Measurements from ENCODE around the gene SMC6. TPM values are rescaled to one million over a fixed set of nuclear protein-coding genes. Genes with fewer than 3 reads are reported as not detected.

The SMC6 gene
- total RNA-seq, 1 experiment from 2014 or later, result 46.7 TPM

GRCh38 chr2:17710547-17711248, 42.9 kb downstream of the SMC6 start:
- no peak for TF ChIP-seq ZBTB21 (CRISPR knock-in tag; IDR thresholded peaks at IDR 0.05; ENCODE audit: borderline replicate concordance)
- ChIA-PET POLR2A (no interaction called here), CTCF (no interaction called here)
- DNase-seq (ENCODE audit: low spot score) (no peak), ATAC-seq (no peak)
- Mint-ChIP-seq H3K27ac (no peak overlapping the region), H3K4me1 (no peaks in the 10 kb centered on the region), H3K36me3 (peaks cover 48% of the 10 kb centered on the region), H3K9me3 (no peaks in the 10 kb centered on the region), H3K4me3 (no peak overlapping the region), H3K27me3 (ENCODE audit: low read depth) (no peaks in the 10 kb centered on the region)

GRCh38 chr2:17709897-17710296, 43.7 kb downstream of the SMC6 start:
- Mint-ChIP-seq H3K4me1 (no peaks in the 10 kb centered on the region), H3K4me3 (no peak overlapping the region), H3K9me3 (no peaks in the 10 kb centered on the region), H3K27ac (no peak overlapping the region), H3K27me3 (ENCODE audit: low read depth) (no peaks in the 10 kb centered on the region), H3K36me3 (peaks cover 46% of the 10 kb centered on the region)
- ChIA-PET POLR2A (no interaction called here), CTCF (interaction anchor here (1.2 kb wide), 1 partner anchor 10 kb away, joined by 3 read pairs; no protein-coding TSS in a partner anchor)
- DNase-seq (ENCODE audit: low spot score), result no peak
- ATAC-seq, result no peak
- TF ChIP-seq ZNF423 (CRISPR knock-in tag; IDR thresholded peaks at IDR 0.05), result no peak
- no peak for TF ChIP-seq NFYB (CRISPR knock-in tag; conservative IDR thresholded peaks at IDR 0.05; ENCODE audit: low read depth)
- no peak for TF ChIP-seq GRHL2 (CRISPR knock-in tag; IDR thresholded peaks at IDR 0.05; ENCODE audit: insufficient replicate concordance, severe bottlenecking)
- no peak for TF ChIP-seq ZNF425 (CRISPR knock-in tag; conservative IDR thresholded peaks at IDR 0.05)
- TF ChIP-seq CTCF (IDR thresholded peaks at IDR 0.05), result no peak
- TF ChIP-seq IRF1 (CRISPR knock-in tag; IDR thresholded peaks at IDR 0.05), result no peak

- ChIA-PET CTCF (interaction anchor here (1.1 to 1.2 kb wide), 2 partner anchors 12 to 38 kb away, joined by 3 to 4 read pairs; no protein-coding TSS in a partner anchor), POLR2A (no interaction called here)
- Mint-ChIP-seq H3K4me1 (no peaks in the 10 kb centered on the region), H3K27me3 (ENCODE audit: low read depth) (no peaks in the 10 kb centered on the region), H3K36me3 (peaks cover 42% of the 10 kb centered on the region), H3K9me3 (no peaks in the 10 kb centered on the region), H3K27ac (no peak overlapping the region), H3K4me3 (no peak overlapping the region)
- DNase-seq (ENCODE audit: low spot score), result no peak
- no peak for ATAC-seq
- TF ChIP-seq ELF4 (CRISPR knock-in tag; IDR thresholded peaks at IDR 0.05; ENCODE audit: low read depth), result no peak
- no peak for TF ChIP-seq MLX (CRISPR knock-in tag; IDR thresholded peaks at IDR 0.05)
- no peak for TF ChIP-seq TCF7 (CRISPR knock-in tag; IDR thresholded peaks at IDR 0.05; ENCODE audit: low read depth)
- TF ChIP-seq GABPB1 (CRISPR knock-in tag; IDR thresholded peaks at IDR 0.05), result no peak
- TF ChIP-seq HMGXB4 (CRISPR knock-in tag; IDR thresholded peaks at IDR 0.05), result no peak
These were observed 45.1 kb downstream of the SMC6 start for GRCh38 chr2:17708501-17708900.
